ENCODE measurements around the gene RNF181. TPM values are rescaled to one million over a fixed set of nuclear protein-coding genes. Genes with fewer than 3 reads are reported as not detected.

RNF181 gene
- total and polyA plus RNA-seq, 2 of the 13 experiments (the other 11 are each of a cell fraction or from before 2014, with no cell fraction given), result 224 to 578 TPM

DNA sequence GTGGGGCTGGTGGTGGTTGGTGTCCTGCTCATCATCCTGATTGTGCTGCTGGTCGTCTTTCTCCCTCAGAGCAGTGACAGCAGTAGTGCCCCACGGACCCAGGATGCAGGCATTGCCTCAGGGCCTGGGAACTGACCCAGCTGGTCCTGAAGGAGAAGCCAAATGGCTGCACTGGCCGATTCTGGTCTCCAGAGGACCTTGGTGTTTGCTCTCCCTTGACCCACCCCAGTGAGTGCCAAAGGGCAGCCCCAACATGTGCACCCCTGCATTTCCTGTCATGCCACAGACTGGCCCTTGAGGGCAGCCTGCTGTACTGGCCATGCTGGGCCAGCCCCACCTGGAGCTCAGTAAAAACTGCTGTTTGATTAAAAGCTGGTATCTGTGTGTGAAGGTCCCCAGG lies 2.5 kb upstream of the RNF181 start:
- WGBS (ENCODE audit: low lambda C conversion rate), result no CpG with 5 or more reads among the region's 3 CpGs
- POLR2A ChIA-PET, result interaction anchor here (1.6 to 25.9 kb wide), 7 partner anchors 0 to 268 kb away, joined by 4 to 795 read pairs (median 116); partner anchors contain the start of genes C2orf68, GGCX, MAT2A and RNF181
- peaks cover 86% of the 10 kb centered on the region for H3K4me1 ChIP-seq (ENCODE audit: insufficient read depth, low read length)
- peaks cover 0 to 12% of the 10 kb centered on the region in 2 experiments for H3K36me3 ChIP-seq (replicated peaks in 1 of 2; ENCODE audit: control insufficient read depth in 1 of 2, insufficient read depth in 2 of 2, low read length in 2 of 2)
- no peak overlapping the region for H3K27ac ChIP-seq (ENCODE audit: extremely low read length, insufficient read depth, low read length)
- in situ Hi-C loops (cut with HindIII; ENCODE audit: extremely low pct_ligation_motif_present, low pct_unique_long_range_greater_than_20kb), result no loop called here
- H2AFZ ChIP-seq (ENCODE audit: low read length), result no peak overlapping the region
- H3K9ac ChIP-seq (ENCODE audit: insufficient read depth, low read depth, low read length), result no peak overlapping the region; the same call in 1 of the 2 replicates
- intact Hi-C loops (cut with micrococcal nuclease; ENCODE audit: unreplicated experiment), result no loop called here
- DNase-seq (ENCODE audit: low spot score), result peak; percentile 44
- CTCF ChIA-PET (ENCODE audit: low intra/inter-chr PET ratio, low total read pairs), result no interaction called here
- FAIRE-seq, result no peak
- H3K4me3 ChIP-seq (replicated peaks in 1 of 3; ENCODE audit: insufficient read depth in 1 of 3, low read depth in 2 of 3, low read length in 3 of 3), result no peak overlapping the region
- no TSS peak for BruUV-seq (replicated peaks)
- H3K9me3 ChIP-seq (ENCODE audit: low read length), result no peaks in the 10 kb centered on the region
- peak; percentile 21 for ATAC-seq
- no peaks in the 10 kb centered on the region; a peak in 1 of 5 replicates for H3K27me3 ChIP-seq (ENCODE audit: control insufficient read depth in 1 of 2, insufficient read depth in 2 of 2, low read length in 2 of 2)
- H3K4me2 ChIP-seq (ENCODE audit: low read depth, low read length), result peak overlapping the region; percentile 38
- H4K20me1 ChIP-seq (ENCODE audit: insufficient read depth, low read length), result 0 out of 2 replicates have a peak, but pooled peaks cover 3% of the 10 kb centered on the region
- H3K79me2 ChIP-seq (ENCODE audit: insufficient read depth, low read length), result peaks cover 23% of the 10 kb centered on the region
- TF ChIP-seq SP4 (CRISPR knock-in tag; IDR thresholded peaks at IDR 0.05) (no peak; the same call in 1 of the 2 replicates), HOXA5 (CRISPR knock-in tag; IDR thresholded peaks at IDR 0.05) (no peak), ZNF749 (CRISPR knock-in tag; IDR thresholded peaks at IDR 0.05; ENCODE audit: borderline replicate concordance) (no peak), ZNF543 (CRISPR knock-in tag; IDR thresholded peaks at IDR 0.05) (no peak), ZNF607 (CRISPR knock-in tag; IDR thresholded peaks at IDR 0.05; ENCODE audit: borderline replicate concordance) (no peak), SAP130 (CRISPR knock-in tag; IDR thresholded peaks at IDR 0.05; ENCODE audit: low read depth) (peak; percentile 70), ZNF550 (CRISPR knock-in tag; IDR thresholded peaks at IDR 0.05; ENCODE audit: borderline replicate concordance) (no peak), SUZ12 (IDR thresholded peaks at IDR 0.05; ENCODE audit: low read depth, low read length) (no peak), ZNF343 (CRISPR knock-in tag; IDR thresholded peaks at IDR 0.05) (no peak), DNMT3B (CRISPR knock-in tag; conservative IDR thresholded peaks at IDR 0.05) (no peak), E2F2 (CRISPR knock-in tag; IDR thresholded peaks at IDR 0.05; ENCODE audit: borderline replicate concordance) (no peak), SMARCC2 (IDR thresholded peaks at IDR 0.05) (no peak), SRY (CRISPR knock-in tag; IDR thresholded peaks at IDR 0.05) (no peak), ZFP91 (CRISPR knock-in tag; IDR thresholded peaks at IDR 0.05; ENCODE audit: borderline replicate concordance) (peak; percentile 57; the same call in 1 of the 2 replicates), RORA (CRISPR knock-in tag; IDR thresholded peaks at IDR 0.05) (no peak), DNMT1 (CRISPR knock-in tag; IDR thresholded peaks at IDR 0.05) (no peak), HES4 (CRISPR knock-in tag; IDR thresholded peaks at IDR 0.05; ENCODE audit: borderline replicate concordance) (no peak)
- TF ChIP-seq, protein P1, sequence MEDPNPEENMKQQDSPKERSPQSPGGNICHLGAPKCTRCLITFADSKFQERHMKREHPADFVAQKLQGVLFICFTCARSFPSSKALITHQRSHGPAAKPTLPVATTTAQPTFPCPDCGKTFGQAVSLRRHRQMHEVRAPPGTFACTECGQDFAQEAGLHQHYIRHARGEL (CRISPR knock-in tag; IDR thresholded peaks at IDR 0.05), result no peak
- TF ChIP-seq, protein P2, sequence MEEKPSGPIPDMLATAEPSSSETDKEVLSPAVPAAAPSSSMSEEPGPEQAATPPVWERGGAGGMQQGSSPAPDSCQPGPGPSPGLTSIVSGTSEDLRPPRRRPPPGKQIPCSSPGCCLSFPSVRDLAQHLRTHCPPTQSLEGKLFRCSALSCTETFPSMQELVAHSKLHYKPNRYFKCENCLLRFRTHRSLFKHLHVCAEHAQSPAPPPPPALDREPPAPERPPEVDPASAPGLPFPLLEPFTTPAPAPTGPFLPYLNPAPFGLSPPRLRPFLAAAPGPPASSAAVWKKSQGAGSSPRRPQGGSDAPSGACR (CRISPR knock-in tag; IDR thresholded peaks at IDR 0.05), result no peak
- TF ChIP-seq, protein P3, sequence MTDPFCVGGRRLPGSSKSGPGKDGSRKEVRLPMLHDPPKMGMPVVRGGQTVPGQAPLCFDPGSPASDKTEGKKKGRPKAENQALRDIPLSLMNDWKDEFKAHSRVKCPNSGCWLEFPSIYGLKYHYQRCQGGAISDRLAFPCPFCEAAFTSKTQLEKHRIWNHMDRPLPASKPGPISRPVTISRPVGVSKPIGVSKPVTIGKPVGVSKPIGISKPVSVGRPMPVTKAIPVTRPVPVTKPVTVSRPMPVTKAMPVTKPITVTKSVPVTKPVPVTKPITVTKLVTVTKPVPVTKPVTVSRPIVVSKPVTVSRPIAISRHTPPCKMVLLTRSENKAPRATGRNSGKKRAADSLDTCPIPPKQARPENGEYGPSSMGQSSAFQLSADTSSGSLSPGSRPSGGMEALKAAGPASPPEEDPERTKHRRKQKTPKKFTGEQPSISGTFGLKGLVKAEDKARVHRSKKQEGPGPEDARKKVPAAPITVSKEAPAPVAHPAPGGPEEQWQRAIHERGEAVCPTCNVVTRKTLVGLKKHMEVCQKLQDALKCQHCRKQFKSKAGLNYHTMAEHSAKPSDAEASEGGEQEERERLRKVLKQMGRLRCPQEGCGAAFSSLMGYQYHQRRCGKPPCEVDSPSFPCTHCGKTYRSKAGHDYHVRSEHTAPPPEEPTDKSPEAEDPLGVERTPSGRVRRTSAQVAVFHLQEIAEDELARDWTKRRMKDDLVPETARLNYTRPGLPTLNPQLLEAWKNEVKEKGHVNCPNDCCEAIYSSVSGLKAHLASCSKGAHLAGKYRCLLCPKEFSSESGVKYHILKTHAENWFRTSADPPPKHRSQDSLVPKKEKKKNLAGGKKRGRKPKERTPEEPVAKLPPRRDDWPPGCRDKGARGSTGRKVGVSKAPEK (CRISPR knock-in tag; IDR thresholded peaks at IDR 0.05; ENCODE audit: borderline replicate concordance), result no peak
